ENCODE results near the gene MICAL3.
"Not testable (repeated sequence)": the region's sequence is repeated elsewhere in the genome, so short reads cannot be mapped to it uniquely, and the experiment has no call there.

Gene MICAL3

GRCh38 chr22:18045794-18046193, 21.4 kb upstream of the MICAL3 start:
- H3K4me3 ChIP-seq (ENCODE audit: low read length), result no peak overlapping the region
- H3K27me3 ChIP-seq (replicated peaks; ENCODE audit: control insufficient read depth, insufficient read depth, low read length), result no peaks in the 10 kb centered on the region
- no peak overlapping the region for H3K9ac ChIP-seq (ENCODE audit: low read length)
- no peaks in the 10 kb centered on the region for H3K9me3 ChIP-seq (ENCODE audit: control insufficient read depth, low read length)
- H3K4me1 ChIP-seq (ENCODE audit: control insufficient read depth, insufficient read depth, low read length), result peaks cover 30% of the 10 kb centered on the region
- no peaks in the 10 kb centered on the region for H3K36me3 ChIP-seq (ENCODE audit: control insufficient read depth, insufficient read depth, low read length, severe bottlenecking)
- no peak for DNase-seq (ENCODE audit: low read depth)

GRCh38 chr22:18044548-18045271, 20.3 kb upstream of the MICAL3 start:
- H3K9ac ChIP-seq (ENCODE audit: low read length), result peak overlapping the region; percentile 24
- H3K9me3 ChIP-seq (ENCODE audit: control insufficient read depth, low read length), result no peaks in the 10 kb centered on the region
- no peak overlapping the region for H3K4me3 ChIP-seq (ENCODE audit: low read length)
- DNase-seq (ENCODE audit: low read depth), result no peak
- peaks cover 34% of the 10 kb centered on the region for H3K4me1 ChIP-seq (ENCODE audit: control insufficient read depth, insufficient read depth, low read length)
- H3K27me3 ChIP-seq (replicated peaks; ENCODE audit: control insufficient read depth, insufficient read depth, low read length), result no peaks in the 10 kb centered on the region
- H3K36me3 ChIP-seq (ENCODE audit: control insufficient read depth, insufficient read depth, low read length, severe bottlenecking), result no peaks in the 10 kb centered on the region

- H3K36me3 ChIP-seq (ENCODE audit: control insufficient read depth, insufficient read depth, low read length, severe bottlenecking), result no peaks in the 10 kb centered on the region
- peak; percentile 77 for DNase-seq (ENCODE audit: low read depth)
- peak overlapping the region; percentile 40 for H3K4me3 ChIP-seq (ENCODE audit: low read length)
- H3K4me1 ChIP-seq (ENCODE audit: control insufficient read depth, insufficient read depth, low read length), result peaks cover 34% of the 10 kb centered on the region
- no peaks in the 10 kb centered on the region for H3K27me3 ChIP-seq (replicated peaks; ENCODE audit: control insufficient read depth, insufficient read depth, low read length)
- no peaks in the 10 kb centered on the region for H3K9me3 ChIP-seq (ENCODE audit: control insufficient read depth, low read length)
- peak overlapping the region; percentile 8 for H3K9ac ChIP-seq (ENCODE audit: low read length)
Observed at GRCh38 chr22:18042685-18043084, 18.3 kb upstream of the MICAL3 start.

- not testable (repeated sequence) for H3K9ac ChIP-seq (ENCODE audit: low read length); H3K27me3 ChIP-seq (replicated peaks; ENCODE audit: control insufficient read depth, insufficient read depth, low read length); DNase-seq (ENCODE audit: low read depth); H3K4me3 ChIP-seq (ENCODE audit: low read length); H3K36me3 ChIP-seq (ENCODE audit: control insufficient read depth, insufficient read depth, low read length, severe bottlenecking); H3K9me3 ChIP-seq (ENCODE audit: control insufficient read depth, low read length)
- H3K4me1 ChIP-seq (ENCODE audit: control insufficient read depth, insufficient read depth, low read length), result peaks cover 45% of the 10 kb centered on the region
Observed at GRCh38 chr22:18040898-18041297, 16.5 kb upstream of the MICAL3 start.

GRCh38 chr22:18035751-18036150, 11.4 kb upstream of the MICAL3 start:
- no peak overlapping the region for H3K9ac ChIP-seq (ENCODE audit: low read length)
- DNase-seq (ENCODE audit: low read depth), result no peak

GRCh38 chr22:18034076-18034475, 9.7 kb upstream of the MICAL3 start:
- Histone ChIP-seq H3K4me1 (ENCODE audit: control insufficient read depth, insufficient read depth, low read length) (peaks cover 40% of the 10 kb centered on the region), H3K9me3 (ENCODE audit: control insufficient read depth, low read length) (no peaks in the 10 kb centered on the region), H3K9ac (ENCODE audit: low read length) (peak overlapping the region; percentile 71), H3K4me3 (ENCODE audit: low read length) (peak overlapping the region; percentile 21), H3K36me3 (ENCODE audit: control insufficient read depth, insufficient read depth, low read length, severe bottlenecking) (no peaks in the 10 kb centered on the region), H3K27me3 (replicated peaks; ENCODE audit: control insufficient read depth, insufficient read depth, low read length) (no peaks in the 10 kb centered on the region)
- no peak for DNase-seq (ENCODE audit: low read depth)

More at GRCh38 chr22:18035751-18036150, 11.4 kb upstream of the MICAL3 start:
- H3K4me1 ChIP-seq (ENCODE audit: control insufficient read depth, insufficient read depth, low read length), result peaks cover 45% of the 10 kb centered on the region
- no peaks in the 10 kb centered on the region for H3K27me3 ChIP-seq (replicated peaks; ENCODE audit: control insufficient read depth, insufficient read depth, low read length)
- no peak overlapping the region for H3K4me3 ChIP-seq (ENCODE audit: low read length)
- no peaks in the 10 kb centered on the region for H3K9me3 ChIP-seq (ENCODE audit: control insufficient read depth, low read length)
- H3K36me3 ChIP-seq (ENCODE audit: control insufficient read depth, insufficient read depth, low read length, severe bottlenecking), result no peaks in the 10 kb centered on the region

GRCh38 chr22:18033204-18033998, 9.0 kb upstream of the MICAL3 start:
- Histone ChIP-seq H3K4me1 (ENCODE audit: control insufficient read depth, insufficient read depth, low read length) (peaks cover 40% of the 10 kb centered on the region), H3K36me3 (ENCODE audit: control insufficient read depth, insufficient read depth, low read length, severe bottlenecking) (no peaks in the 10 kb centered on the region), H3K27me3 (replicated peaks; ENCODE audit: control insufficient read depth, insufficient read depth, low read length) (no peaks in the 10 kb centered on the region), H3K9ac (ENCODE audit: low read length) (peak overlapping the region; percentile 71), H3K9me3 (ENCODE audit: control insufficient read depth, low read length) (no peaks in the 10 kb centered on the region), H3K4me3 (ENCODE audit: low read length) (peak overlapping the region; percentile 21)
- peak; percentile 64 for DNase-seq (ENCODE audit: low read depth)

GRCh38 chr22:18032455-18033101, 8.2 kb upstream of the MICAL3 start:
- H3K4me3 ChIP-seq (ENCODE audit: low read length), result no peak overlapping the region
- DNase-seq (ENCODE audit: low read depth), result peak; percentile 62
- H3K36me3 ChIP-seq (ENCODE audit: control insufficient read depth, insufficient read depth, low read length, severe bottlenecking), result no peaks in the 10 kb centered on the region
- peaks cover 40% of the 10 kb centered on the region for H3K4me1 ChIP-seq (ENCODE audit: control insufficient read depth, insufficient read depth, low read length)
- H3K9ac ChIP-seq (ENCODE audit: low read length), result no peak overlapping the region
- H3K9me3 ChIP-seq (ENCODE audit: control insufficient read depth, low read length), result no peaks in the 10 kb centered on the region
- no peaks in the 10 kb centered on the region for H3K27me3 ChIP-seq (replicated peaks; ENCODE audit: control insufficient read depth, insufficient read depth, low read length)

- no peaks in the 10 kb centered on the region for H3K36me3 ChIP-seq (ENCODE audit: control insufficient read depth, insufficient read depth, low read length, severe bottlenecking)
- DNase-seq (ENCODE audit: low read depth), result peak; percentile 86
- H3K9me3 ChIP-seq (ENCODE audit: control insufficient read depth, low read length), result no peaks in the 10 kb centered on the region
- no peak overlapping the region for H3K9ac ChIP-seq (ENCODE audit: low read length)
- no peak overlapping the region for H3K4me3 ChIP-seq (ENCODE audit: low read length)
- peaks cover 39% of the 10 kb centered on the region for H3K4me1 ChIP-seq (ENCODE audit: control insufficient read depth, insufficient read depth, low read length)
- no peaks in the 10 kb centered on the region for H3K27me3 ChIP-seq (replicated peaks; ENCODE audit: control insufficient read depth, insufficient read depth, low read length)
Observed at GRCh38 chr22:18031695-18032454, 7.5 kb upstream of the MICAL3 start.

- Histone ChIP-seq H3K9ac (ENCODE audit: low read length) (no peak overlapping the region), H3K27me3 (replicated peaks; ENCODE audit: control insufficient read depth, insufficient read depth, low read length) (no peaks in the 10 kb centered on the region), H3K4me1 (ENCODE audit: control insufficient read depth, insufficient read depth, low read length) (peaks cover 29% of the 10 kb centered on the region), H3K4me3 (ENCODE audit: low read length) (no peak overlapping the region), H3K36me3 (ENCODE audit: control insufficient read depth, insufficient read depth, low read length, severe bottlenecking) (no peaks in the 10 kb centered on the region), H3K9me3 (ENCODE audit: control insufficient read depth, low read length) (no peaks in the 10 kb centered on the region)
- no peak for DNase-seq (ENCODE audit: low read depth)
Observed at GRCh38 chr22:18029686-18030267, 5.4 kb upstream of the MICAL3 start.
